ENCODE results near the gene CPED1.

Gene CPED1

DNA sequence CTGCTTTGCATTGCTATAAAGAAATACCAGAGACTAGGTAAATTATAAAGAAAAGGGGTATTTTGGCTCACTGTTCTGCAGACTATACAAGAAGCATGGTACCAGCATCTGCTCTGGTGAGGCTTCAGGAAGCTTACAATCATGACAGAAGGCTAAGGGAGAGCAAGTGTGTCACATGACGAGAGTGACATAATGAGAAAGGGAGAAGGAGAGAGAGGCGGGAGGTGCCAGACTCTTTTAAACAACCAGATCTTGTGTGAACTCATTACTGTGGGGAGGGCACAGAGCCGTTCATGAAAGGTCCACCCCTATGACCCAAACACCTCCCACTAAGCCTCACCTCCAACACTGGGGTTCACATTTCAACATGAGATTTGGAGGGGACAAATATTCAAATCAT is 281.3 kb downstream of the CPED1 start:
- TF ChIP-seq CTCF (IDR thresholded peaks at IDR 0.05): no peak

- TF ChIP-seq CTCF (IDR thresholded peaks at IDR 0.05): no peak
Observed at GRCh38 chr7:121271098-121271497, 282.6 kb downstream of the CPED1 start.

DNA sequence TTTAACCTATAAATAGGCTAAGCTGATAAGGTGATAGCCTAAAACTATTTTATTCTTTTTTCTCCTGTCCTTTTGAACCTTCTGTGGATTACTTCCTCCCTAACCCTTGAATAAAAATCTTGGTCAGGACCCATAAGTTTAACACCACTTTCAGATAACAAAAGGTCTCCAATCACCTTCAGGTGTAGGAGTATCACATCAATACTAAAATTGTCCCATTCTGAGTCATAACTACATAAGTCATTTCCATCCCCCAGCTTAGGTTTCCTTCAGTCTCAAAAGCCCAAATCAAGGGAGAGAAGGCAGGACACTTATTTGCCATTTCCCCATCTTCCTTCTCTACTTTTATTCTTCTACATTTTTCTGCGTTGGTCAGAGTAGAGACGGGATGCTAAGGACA is 283.4 kb downstream of the CPED1 start:
- TF ChIP-seq CTCF (IDR thresholded peaks at IDR 0.05): no peak

GRCh38 chr7:121272676-121273075 is 284.2 kb downstream of the CPED1 start:
- no peak for TF ChIP-seq CTCF (IDR thresholded peaks at IDR 0.05)

DNA sequence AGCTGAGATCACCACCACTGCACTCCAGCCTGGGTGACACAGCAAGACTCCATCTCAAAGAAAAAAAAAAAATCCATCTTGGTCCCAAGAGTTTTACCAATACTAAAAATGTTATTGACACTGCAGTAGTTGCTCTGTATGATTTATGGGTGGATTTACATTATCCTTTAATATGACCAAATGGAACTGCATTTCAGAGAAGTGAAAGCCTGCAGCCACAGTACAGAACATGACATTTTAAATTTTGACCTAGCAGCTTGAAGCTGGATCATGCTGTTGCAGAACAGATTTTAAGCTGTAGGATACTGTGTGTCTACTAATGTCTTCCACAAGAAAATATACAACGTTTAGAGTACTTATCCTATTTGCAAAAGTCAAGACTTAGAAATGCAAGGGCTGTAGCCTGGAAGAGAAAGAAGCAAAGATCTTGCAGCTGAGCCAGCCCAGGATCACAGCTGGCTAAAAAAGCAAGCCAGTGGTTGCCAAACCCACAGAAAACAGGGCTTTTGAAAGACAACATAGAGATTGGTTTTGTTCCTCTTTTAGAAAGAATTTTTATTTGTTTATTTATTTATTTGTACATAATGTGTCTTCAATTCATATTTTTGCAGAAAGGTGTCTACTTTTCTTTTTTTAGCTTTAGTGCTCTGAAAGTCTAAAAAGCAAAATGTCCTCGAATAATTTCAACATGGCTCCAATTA is 285.1 kb downstream of the CPED1 start:
- no peak for TF ChIP-seq CTCF (IDR thresholded peaks at IDR 0.05)

GRCh38 chr7:121274467-121274866 is 286.0 kb downstream of the CPED1 start:
- TF ChIP-seq CTCF (IDR thresholded peaks at IDR 0.05): no peak

- no peak for TF ChIP-seq CTCF (IDR thresholded peaks at IDR 0.05)
Observed at GRCh38 chr7:121275204-121275603, 286.7 kb downstream of the CPED1 start.

GRCh38 chr7:121276313-121276712 is 287.8 kb downstream of the CPED1 start:
- no peak for TF ChIP-seq CTCF (IDR thresholded peaks at IDR 0.05)

Measured in LNCAP (cell line).